Neural cell (in vitro differentiated cells): ENCODE data around the gene PPP2R5D. TPM values are rescaled to one million over a fixed set of nuclear protein-coding genes. Genes with fewer than 3 reads are reported as not detected.

Experiments
- H2AFZ ChIP-seq: fragments of 200-600, 300-800 bp; sonication (generic), shearing (Covaris generic); 2 replicates; pipeline ENCODE4 v1.6.0; 2014; ENCODE audit warnings: low read depth, mild to moderate bottlenecking, antibody characterized with exemption, low read length, moderate library complexity
- H3F3A ChIP-seq: fragments of 200-600 bp; shearing (Covaris generic); 2 replicates; pipeline ENCODE4 v1.6.1; 2016; ENCODE audit warnings: mild to moderate bottlenecking, moderate library complexity, mixed read lengths, antibody characterized with exemption, low read length; ENCODE audit not compliant: insufficient read depth, poor library complexity, severe bottlenecking
- H3K27ac ChIP-seq: fragments of 200-600, 300-800 bp; sonication (generic), shearing (Covaris generic); 2 replicates; pipeline ENCODE4 v1.5.1; 2014; ENCODE audit warnings: mild to moderate bottlenecking, low read length, moderate library complexity
- H3K27me3 ChIP-seq: fragments of 300-800, 200-600 bp; sonication (generic), shearing (Covaris generic); 2 replicates; pipeline ENCODE4 v1.6.0; 2014; ENCODE audit warnings: mild to moderate bottlenecking, low read depth, low read length, moderate library complexity; ENCODE audit not compliant: insufficient read depth
- H3K36me3 ChIP-seq: fragments of 300-800, 200-600 bp; sonication (generic), shearing (Covaris generic); 2 replicates; pipeline ENCODE4 v1.5.1; 2014; ENCODE audit warnings: mild to moderate bottlenecking, antibody characterized with exemption, low read length, moderate library complexity; ENCODE audit not compliant: insufficient read depth
- H3K4me2 ChIP-seq: fragments of 300-800, 200-600 bp; sonication (generic), shearing (Covaris generic); 2 replicates; pipeline ENCODE4 v1.6.0; 2014; ENCODE audit warnings: mild to moderate bottlenecking, low read length
- H3K4me3 ChIP-seq: fragments of 300-800, 200-600 bp; sonication (generic), shearing (Covaris generic); 2 replicates; pipeline ENCODE4 v1.5.1; 2014; ENCODE audit warnings: mild to moderate bottlenecking, low read length, moderate library complexity
- H3K79me2 ChIP-seq: fragments of 200-600 bp; shearing (Covaris generic); replicated peaks from 2 replicates; pipeline ENCODE4 v1.6.0; 2014; ENCODE audit warnings: mild to moderate bottlenecking, low read length, moderate library complexity; ENCODE audit not compliant: insufficient read depth
- H3K9ac ChIP-seq: fragments of 300-800, 200-600 bp; sonication (generic), shearing (Covaris generic); 2 replicates; pipeline ENCODE4 v1.6.1; 2016; ENCODE audit warnings: mild to moderate bottlenecking, low read length, mixed read lengths
- H3K9me2 ChIP-seq: fragments of 200-600 bp; shearing (Covaris generic); 2 replicates; pipeline ENCODE4 v1.6.1; 2016; ENCODE audit warnings: mild to moderate bottlenecking, low read length, mixed read lengths; ENCODE audit not compliant: insufficient read depth
- H3K9me3 ChIP-seq: fragments of 200-600, 300-800 bp; sonication (generic), shearing (Covaris generic); 2 replicates; pipeline ENCODE4 v1.6.1; 2016; ENCODE audit warnings: mild to moderate bottlenecking, mixed run types, low read length, moderate library complexity, mixed read lengths
- H4K20me1 ChIP-seq: fragments of 200-600 bp; shearing (Covaris generic); 2 replicates; pipeline ENCODE4 v1.6.1; 2016; ENCODE audit warnings: mild to moderate bottlenecking, mixed run types; ENCODE audit not compliant: insufficient read depth
- EP300 ChIP-seq: fragments of 450-650 bp; conservative IDR thresholded peaks from 2 replicates; pipeline ENCODE4 v1.6.1; 2014; ENCODE audit warnings: antibody characterized with exemption, mild to moderate bottlenecking, moderate library complexity; ENCODE audit not compliant: poor library complexity, severe bottlenecking
- EZH2 ChIP-seq: fragments of 200-600, 300-800 bp; shearing (Covaris generic), sonication (generic); IDR thresholded peaks from 2 replicates; pipeline ENCODE4 v1.6.1; 2014; ENCODE audit warnings: antibody characterized with exemption, low read length, borderline replicate concordance, mild to moderate bottlenecking; ENCODE audit not compliant: insufficient read depth, poor library complexity, severe bottlenecking
- MXI1 ChIP-seq: fragments of 450-650 bp; conservative IDR thresholded peaks from 2 replicates; pipeline ENCODE4 v1.6.1; 2014; ENCODE audit warnings: antibody characterized with exemption, mild to moderate bottlenecking; ENCODE audit not compliant: poor library complexity, severe bottlenecking
- POLR2AphosphoS5 ChIP-seq: IDR thresholded peaks from 2 replicates; pipeline ENCODE4 v1.6.1; 2012
- RAD21 ChIP-seq: fragments of 450-650 bp; conservative IDR thresholded peaks from 2 replicates; pipeline ENCODE4 v1.6.1; 2014; ENCODE audit warnings: antibody characterized with exemption, mild to moderate bottlenecking, moderate library complexity
- SMC3 ChIP-seq: fragments of 450-650 bp; conservative IDR thresholded peaks from 2 replicates; pipeline ENCODE4 v1.6.1; 2014; ENCODE audit warnings: antibody characterized with exemption, mild to moderate bottlenecking, moderate library complexity; ENCODE audit not compliant: poor library complexity
- TAF1 ChIP-seq: IDR thresholded peaks from 2 replicates; pipeline ENCODE4 v1.6.1; 2012; ENCODE audit warnings: low read depth
- polyA plus RNA-seq: library from polyadenylated mRNA; depleted of rRNA; stranded (reverse); fragments of >200 nt; gene quantifications from 2 replicates; pipeline ENCODE4 v1.2.3, GENCODE V29; 2014
- TF ChIP-seq, protein P1 (sequence below): IDR thresholded peaks from 2 replicates; pipeline ENCODE4 v1.6.1; 2012; ENCODE audit warnings: borderline replicate concordance
- TF ChIP-seq, protein P2 (sequence below): fragments of 450-650 bp; IDR thresholded peaks from 2 replicates; pipeline ENCODE4 v1.5.1; 2014; ENCODE audit warnings: antibody characterized with exemption, mild to moderate bottlenecking, moderate library complexity; ENCODE audit not compliant: poor library complexity, severe bottlenecking

PPP2R5D gene
- polyA plus RNA-seq, 1 donor from 2014 or later: 41.1 TPM

GRCh38 chr6:43052842-43053544 lies 68.6 kb downstream of the PPP2R5D start:
- Histone ChIP-seq H3K79me2 (no peaks in the 10 kb centered on the region), H3K36me3 (no peaks in the 10 kb centered on the region), H3K4me2 (peak overlapping the region; percentile 77), H3F3A (no peaks in the 10 kb centered on the region), H4K20me1 (no peaks in the 10 kb centered on the region), H2AFZ (peak overlapping the region; percentile 23), H3K9me3 (no peaks in the 10 kb centered on the region), H3K4me3 (peak overlapping the region; percentile 76), H3K9ac (peak overlapping the region; percentile 88), H3K27ac (peak overlapping the region; percentile 72), H3K9me2 (no peaks in the 10 kb centered on the region), H3K27me3 (no peaks in the 10 kb centered on the region)
- no peak for TF ChIP-seq TAF1
- no peak for TF ChIP-seq SMC3
- no peak for TF ChIP-seq EP300
- no peak for TF ChIP-seq EZH2
- TF ChIP-seq POLR2AphosphoS5: no peak
- TF ChIP-seq, protein P1, sequence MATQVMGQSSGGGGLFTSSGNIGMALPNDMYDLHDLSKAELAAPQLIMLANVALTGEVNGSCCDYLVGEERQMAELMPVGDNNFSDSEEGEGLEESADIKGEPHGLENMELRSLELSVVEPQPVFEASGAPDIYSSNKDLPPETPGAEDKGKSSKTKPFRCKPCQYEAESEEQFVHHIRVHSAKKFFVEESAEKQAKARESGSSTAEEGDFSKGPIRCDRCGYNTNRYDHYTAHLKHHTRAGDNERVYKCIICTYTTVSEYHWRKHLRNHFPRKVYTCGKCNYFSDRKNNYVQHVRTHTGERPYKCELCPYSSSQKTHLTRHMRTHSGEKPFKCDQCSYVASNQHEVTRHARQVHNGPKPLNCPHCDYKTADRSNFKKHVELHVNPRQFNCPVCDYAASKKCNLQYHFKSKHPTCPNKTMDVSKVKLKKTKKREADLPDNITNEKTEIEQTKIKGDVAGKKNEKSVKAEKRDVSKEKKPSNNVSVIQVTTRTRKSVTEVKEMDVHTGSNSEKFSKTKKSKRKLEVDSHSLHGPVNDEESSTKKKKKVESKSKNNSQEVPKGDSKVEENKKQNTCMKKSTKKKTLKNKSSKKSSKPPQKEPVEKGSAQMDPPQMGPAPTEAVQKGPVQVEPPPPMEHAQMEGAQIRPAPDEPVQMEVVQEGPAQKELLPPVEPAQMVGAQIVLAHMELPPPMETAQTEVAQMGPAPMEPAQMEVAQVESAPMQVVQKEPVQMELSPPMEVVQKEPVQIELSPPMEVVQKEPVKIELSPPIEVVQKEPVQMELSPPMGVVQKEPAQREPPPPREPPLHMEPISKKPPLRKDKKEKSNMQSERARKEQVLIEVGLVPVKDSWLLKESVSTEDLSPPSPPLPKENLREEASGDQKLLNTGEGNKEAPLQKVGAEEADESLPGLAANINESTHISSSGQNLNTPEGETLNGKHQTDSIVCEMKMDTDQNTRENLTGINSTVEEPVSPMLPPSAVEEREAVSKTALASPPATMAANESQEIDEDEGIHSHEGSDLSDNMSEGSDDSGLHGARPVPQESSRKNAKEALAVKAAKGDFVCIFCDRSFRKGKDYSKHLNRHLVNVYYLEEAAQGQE: no peak
- no peak for TF ChIP-seq RAD21
- TF ChIP-seq MXI1: no peak
- TF ChIP-seq, protein P2, sequence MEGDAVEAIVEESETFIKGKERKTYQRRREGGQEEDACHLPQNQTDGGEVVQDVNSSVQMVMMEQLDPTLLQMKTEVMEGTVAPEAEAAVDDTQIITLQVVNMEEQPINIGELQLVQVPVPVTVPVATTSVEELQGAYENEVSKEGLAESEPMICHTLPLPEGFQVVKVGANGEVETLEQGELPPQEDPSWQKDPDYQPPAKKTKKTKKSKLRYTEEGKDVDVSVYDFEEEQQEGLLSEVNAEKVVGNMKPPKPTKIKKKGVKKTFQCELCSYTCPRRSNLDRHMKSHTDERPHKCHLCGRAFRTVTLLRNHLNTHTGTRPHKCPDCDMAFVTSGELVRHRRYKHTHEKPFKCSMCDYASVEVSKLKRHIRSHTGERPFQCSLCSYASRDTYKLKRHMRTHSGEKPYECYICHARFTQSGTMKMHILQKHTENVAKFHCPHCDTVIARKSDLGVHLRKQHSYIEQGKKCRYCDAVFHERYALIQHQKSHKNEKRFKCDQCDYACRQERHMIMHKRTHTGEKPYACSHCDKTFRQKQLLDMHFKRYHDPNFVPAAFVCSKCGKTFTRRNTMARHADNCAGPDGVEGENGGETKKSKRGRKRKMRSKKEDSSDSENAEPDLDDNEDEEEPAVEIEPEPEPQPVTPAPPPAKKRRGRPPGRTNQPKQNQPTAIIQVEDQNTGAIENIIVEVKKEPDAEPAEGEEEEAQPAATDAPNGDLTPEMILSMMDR: no peak

DNA sequence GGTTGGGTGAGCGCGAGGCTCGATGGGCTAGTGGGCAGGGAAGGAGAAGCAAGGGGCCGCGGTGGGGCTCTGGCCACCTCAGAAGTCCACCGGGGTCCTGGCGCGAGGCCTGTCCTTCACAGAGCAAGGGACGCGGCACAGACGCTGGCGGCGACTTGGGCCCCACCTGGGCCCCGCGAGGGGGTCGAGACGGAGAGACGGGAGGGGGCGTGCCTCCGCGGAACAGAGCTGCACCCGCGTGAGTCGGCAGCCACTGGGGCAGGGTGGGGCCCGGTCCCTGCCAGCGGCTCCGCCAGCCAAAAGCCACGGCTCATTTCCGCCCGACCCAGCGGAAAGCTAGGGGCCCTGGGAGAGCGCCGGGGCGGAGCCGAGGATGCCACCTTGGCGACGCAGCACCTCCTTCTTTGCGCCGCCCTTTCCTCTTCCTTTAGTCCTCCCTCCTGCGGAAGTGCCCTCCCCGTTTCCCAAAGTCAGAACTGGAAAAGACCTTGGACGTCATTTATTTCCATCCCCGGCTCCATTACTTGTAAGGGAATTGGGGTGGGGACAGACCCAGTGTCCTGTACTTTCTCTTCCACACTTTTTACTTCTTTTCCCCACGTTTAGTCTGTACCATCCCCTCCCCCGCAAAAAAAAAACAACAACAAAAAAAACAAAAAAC lies 69.3 kb downstream of the PPP2R5D start, which contains the start of gene CUL7:
TSS of gene CUL7 (minus strand) at position 307 of the 661 bp plus-strand sequence. CDS start 1,063 bp downstream, outside the sequence.
- Histone ChIP-seq H3K79me2 (peaks cover 5% of the 10 kb centered on the region), H3K4me3 (peak within 1 kb of the TSS; percentile 76), H3K27ac (peak within 1 kb of the TSS; percentile 72), H4K20me1 (no peaks in the 10 kb centered on the region), H3K36me3 (no peaks in the 10 kb centered on the region), H3K4me2 (peak within 1 kb of the TSS; percentile 77), H3K9me3 (no peaks in the 10 kb centered on the region), H3K27me3 (no peaks in the 10 kb centered on the region), H3K9me2 (no peaks in the 10 kb centered on the region), H3F3A (no peaks in the 10 kb centered on the region), H3K9ac (peak within 1 kb of the TSS; percentile 88), H2AFZ (peak within 1 kb of the TSS; percentile 23)
- TF ChIP-seq, protein P2: peak; percentile 24
- TF ChIP-seq EP300 (no peak), RAD21 (peak; percentile 31), POLR2AphosphoS5 (peak; percentile 84), MXI1 (peak; percentile 40), SMC3 (peak; percentile 52), EZH2 (no peak), TAF1 (peak; percentile 28)
- TF ChIP-seq, protein P1: no peak
